IPS DF 6.9 (cell line): ENCODE results near the gene FNBP1.
A peak's percentile ranks its signal among the peaks of the same experiment; 100 is the strongest.

ENCODE experiments used
- DNase-seq: peaks from one replicate; pipeline ENCODE4 v3.0.0-alpha.2; 2013; ENCODE audit warnings: low read depth, low spot score
- H3K27ac ChIP-seq: one replicate; pipeline ENCODE4 v1.5.1; 2013; ENCODE audit warnings: low read length, control low read depth
- H3K27me3 ChIP-seq: 2 replicates; pipeline ENCODE4 v1.6.1; 2013; ENCODE audit warnings: mild to moderate bottlenecking, low read length; ENCODE audit not compliant: control insufficient read depth, insufficient read depth
- H3K36me3 ChIP-seq: 2 replicates; pipeline ENCODE4 v1.6.1; 2013; ENCODE audit warnings: low read length; ENCODE audit not compliant: control insufficient read depth, insufficient read depth
- H3K4me1 ChIP-seq: 2 replicates; pipeline ENCODE4 v1.6.1; 2013; ENCODE audit warnings: low read length; ENCODE audit not compliant: control insufficient read depth, insufficient read depth
- H3K4me3 ChIP-seq: 2 replicates; pipeline ENCODE4 v1.5.1; 2013; ENCODE audit warnings: mild to moderate bottlenecking, low read length
- H3K9me3 ChIP-seq: 2 replicates; pipeline ENCODE4 v1.6.1; 2013; ENCODE audit warnings: low read length, inconsistent platforms; ENCODE audit not compliant: control insufficient read depth, insufficient read depth
- WGBS: extraction: QIAGEN DNeasy Blood & Tissue Kit; methylation state at CpG from one replicate; pipeline ENCODE4 v1.1.7; 2013; ENCODE audit warnings: mixed read lengths, missing lambda C conversion rate; ENCODE audit not compliant: insufficient read length, insufficient coverage; 5-methylcytosine and 5-hydroxymethylcytosine counted together

FNBP1 gene

DNA sequence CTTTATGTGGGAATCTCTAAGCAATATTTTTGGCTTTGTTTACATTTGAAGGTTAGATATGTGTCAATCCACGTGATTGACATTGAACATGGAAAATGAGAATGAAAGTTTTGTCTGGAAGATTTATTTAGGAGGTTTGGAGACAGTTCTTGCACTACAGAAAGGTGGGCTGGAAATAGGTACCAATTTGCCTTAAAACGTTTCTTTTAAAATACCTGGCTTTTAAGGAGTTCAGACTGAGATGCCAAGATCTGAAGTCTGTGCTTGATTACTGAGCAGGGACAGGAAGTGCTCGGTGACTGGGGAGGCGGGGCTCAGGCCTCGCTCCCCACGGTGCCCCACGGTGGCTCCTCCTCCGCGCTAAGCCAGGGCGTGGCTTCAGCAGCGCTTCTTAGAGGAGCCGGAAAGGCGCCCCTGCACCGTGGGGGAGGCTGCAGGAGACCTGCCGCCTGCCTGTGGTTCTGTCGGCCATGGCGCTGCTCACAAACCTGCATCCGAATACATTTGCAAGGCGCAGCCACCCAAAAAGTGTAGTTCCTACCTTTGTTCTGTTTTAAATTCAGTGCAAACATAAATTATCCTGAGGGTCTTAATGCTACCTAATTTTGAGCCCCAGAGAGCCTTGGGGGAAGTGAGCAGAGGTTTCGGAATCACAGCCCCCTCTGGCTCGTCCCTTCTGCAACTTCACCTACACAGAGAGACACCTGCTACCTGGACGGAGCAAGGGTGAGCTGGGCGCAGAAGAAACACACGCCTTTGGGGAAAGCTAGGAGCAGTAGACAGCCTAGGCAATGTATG lies 158.6 kb downstream of the FNBP1 start:
- no CpG with 5 or more reads among the region's 24 CpGs for WGBS
- no peak overlapping the region for H3K4me3 ChIP-seq

GRCh38 chr9:129881547-129882324 lies 161.3 kb downstream of the FNBP1 start:
- peaks cover 8% of the 10 kb centered on the region for H3K4me1 ChIP-seq
- H3K4me3 ChIP-seq, result no peak overlapping the region
- no CpG with 5 or more reads among the region's 19 CpGs for WGBS

More for the DNA sequence above, 158.6 kb downstream of the FNBP1 start:
- Histone ChIP-seq H3K27ac (no peak overlapping the region), H3K36me3 (no peaks in the 10 kb centered on the region; the same call in 1 of the 2 replicates), H3K27me3 (no peaks in the 10 kb centered on the region), H3K9me3 (no peaks in the 10 kb centered on the region), H3K4me1 (peaks cover 8% of the 10 kb centered on the region)
- DNase-seq, result peak; percentile 87

GRCh38 chr9:129880654-129881546 lies 162.1 kb downstream of the FNBP1 start:
- Histone ChIP-seq H3K27me3 (no peaks in the 10 kb centered on the region), H3K4me3 (no peak overlapping the region), H3K4me1 (peaks cover 8% of the 10 kb centered on the region), H3K27ac (no peak overlapping the region), H3K36me3 (no peaks in the 10 kb centered on the region; the same call in 1 of the 2 replicates), H3K9me3 (no peaks in the 10 kb centered on the region)
- no peak for DNase-seq
- no CpG with 5 or more reads among the region's 28 CpGs for WGBS

More at GRCh38 chr9:129881547-129882324, 161.3 kb downstream of the FNBP1 start:
- Histone ChIP-seq H3K9me3 (no peaks in the 10 kb centered on the region), H3K27ac (no peak overlapping the region), H3K36me3 (no peaks in the 10 kb centered on the region; the same call in 1 of the 2 replicates), H3K27me3 (no peaks in the 10 kb centered on the region)
- no peak for DNase-seq

DNA sequence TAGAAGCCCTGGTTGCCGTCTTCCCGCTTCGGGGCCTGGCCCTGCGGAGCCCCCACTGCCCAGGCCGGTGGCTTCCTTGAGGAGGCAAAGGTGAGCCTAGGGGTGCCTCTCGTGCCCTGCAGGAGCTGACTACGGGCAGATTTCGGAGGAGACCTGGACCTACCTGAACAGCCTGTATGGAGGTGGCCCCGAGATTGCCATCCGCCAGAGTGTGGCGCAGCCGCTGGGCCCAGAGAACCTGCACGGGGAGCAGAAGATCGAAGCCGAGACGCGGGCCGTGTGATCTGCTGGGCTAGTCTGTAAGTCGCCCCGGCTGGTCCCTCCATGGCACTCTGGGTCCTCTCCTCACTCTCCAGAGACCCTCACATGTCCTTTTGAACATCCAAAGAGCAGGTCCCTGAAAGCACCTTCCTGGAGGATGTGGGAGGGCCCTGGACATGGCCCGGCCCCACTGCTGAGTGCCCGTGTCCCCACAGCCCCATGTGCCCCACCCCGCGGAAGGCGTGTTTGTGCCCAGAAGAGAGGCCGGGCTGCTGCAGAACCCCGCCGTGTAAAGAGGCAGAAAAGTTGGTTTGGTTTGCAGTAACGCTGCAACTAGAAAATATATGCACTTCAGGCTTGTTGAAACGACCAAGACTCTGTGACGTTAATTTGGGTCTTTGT lies 162.9 kb downstream of the FNBP1 start:
- Histone ChIP-seq H3K9me3 (no peaks in the 10 kb centered on the region), H3K27ac (no peak overlapping the region), H3K4me3 (no peak overlapping the region), H3K4me1 (peaks cover 4% of the 10 kb centered on the region), H3K27me3 (no peaks in the 10 kb centered on the region), H3K36me3 (no peaks in the 10 kb centered on the region; the same call in 1 of the 2 replicates)
- WGBS, result no CpG with 5 or more reads among the region's 31 CpGs
- no peak for DNase-seq

DNA sequence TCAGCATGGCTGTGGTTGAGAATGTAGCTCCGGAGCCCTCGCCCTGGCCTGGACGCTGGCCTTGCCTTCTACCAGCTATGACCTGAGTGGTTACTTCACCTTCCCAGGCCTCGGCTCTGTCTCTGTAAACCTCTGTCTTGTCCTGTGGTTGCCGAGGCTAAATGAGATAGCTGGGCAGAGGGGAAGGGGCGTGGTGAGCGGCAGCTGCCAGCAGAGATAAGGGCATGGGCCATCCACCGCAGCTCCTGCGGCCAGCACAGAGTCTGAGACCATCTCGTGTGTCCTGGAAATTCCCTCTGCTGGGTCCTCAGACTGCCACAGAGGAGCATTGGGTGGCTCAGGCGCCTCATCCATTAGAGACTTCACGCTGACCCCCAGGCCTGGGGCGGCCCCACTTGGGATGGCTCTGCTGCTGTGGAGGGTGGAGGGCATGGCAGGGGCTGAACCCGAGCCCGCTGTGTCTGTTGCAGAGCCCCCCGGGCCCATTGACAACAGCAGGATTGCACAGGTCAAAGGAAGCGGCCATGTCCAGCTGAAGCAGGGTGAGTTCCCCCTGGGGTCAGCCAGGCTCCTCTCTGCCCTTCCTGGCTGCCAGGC lies 163.8 kb downstream of the FNBP1 start:
- H3K4me3 ChIP-seq, result no peak overlapping the region
- H3K27ac ChIP-seq, result no peak overlapping the region
- no peaks in the 10 kb centered on the region for H3K27me3 ChIP-seq
- H3K9me3 ChIP-seq, result no peaks in the 10 kb centered on the region
- no peak for DNase-seq
- H3K4me1 ChIP-seq, result no peaks in the 10 kb centered on the region
- no peaks in the 10 kb centered on the region; the same call in 1 of the 2 replicates for H3K36me3 ChIP-seq
- WGBS, result no CpG with 5 or more reads among the region's 17 CpGs

- Histone ChIP-seq H3K27ac (no peak overlapping the region), H3K4me3 (no peak overlapping the region), H3K4me1 (no peaks in the 10 kb centered on the region), H3K27me3 (no peaks in the 10 kb centered on the region), H3K36me3 (no peaks in the 10 kb centered on the region; the same call in 1 of the 2 replicates), H3K9me3 (no peaks in the 10 kb centered on the region)
- no peak for DNase-seq
- no CpG with 5 or more reads among the region's 11 CpGs for WGBS
Observed at GRCh38 chr9:129878291-129878690, 164.7 kb downstream of the FNBP1 start.

- H3K36me3 ChIP-seq, result no peaks in the 10 kb centered on the region; the same call in 1 of the 2 replicates
- no CpG with 5 or more reads among the region's 7 CpGs for WGBS
- H3K27ac ChIP-seq, result no peak overlapping the region
- DNase-seq, result no peak
- no peaks in the 10 kb centered on the region for H3K9me3 ChIP-seq
- no peak overlapping the region for H3K4me3 ChIP-seq
- H3K27me3 ChIP-seq, result no peaks in the 10 kb centered on the region
- no peaks in the 10 kb centered on the region for H3K4me1 ChIP-seq
Observed at GRCh38 chr9:129876815-129877214, 166.2 kb downstream of the FNBP1 start.

- no peak for DNase-seq
- Histone ChIP-seq H3K4me3 (no peak overlapping the region), H3K27me3 (no peaks in the 10 kb centered on the region), H3K4me1 (no peaks in the 10 kb centered on the region), H3K9me3 (no peaks in the 10 kb centered on the region), H3K36me3 (no peaks in the 10 kb centered on the region), H3K27ac (no peak overlapping the region)
- no CpG with 5 or more reads among the region's 27 CpGs for WGBS
Observed at GRCh38 chr9:129875687-129876395, 167.1 kb downstream of the FNBP1 start.

DNA sequence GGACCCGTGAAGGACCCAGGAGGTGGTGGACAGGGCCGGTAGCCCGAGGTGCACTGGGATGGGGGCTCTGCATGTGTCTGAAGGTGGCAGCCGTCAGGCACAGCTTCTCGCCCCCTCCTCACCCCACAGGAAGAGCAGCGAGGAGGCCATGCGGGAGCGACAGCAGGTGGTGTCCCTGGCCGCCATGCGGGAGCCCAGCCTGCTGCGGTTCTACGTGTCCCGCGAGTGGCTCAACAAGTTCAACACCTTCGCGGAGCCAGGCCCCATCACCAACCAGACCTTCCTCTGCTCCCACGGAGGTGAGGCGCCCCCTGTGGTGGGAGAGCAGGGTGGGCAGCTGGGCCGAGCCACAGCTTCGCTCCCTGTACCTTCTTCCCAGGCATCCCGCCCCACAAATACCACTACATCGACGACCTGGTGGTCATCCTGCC lies 167.8 kb downstream of the FNBP1 start:
- no peaks in the 10 kb centered on the region for H3K36me3 ChIP-seq
- no CpG with 5 or more reads among the region's 23 CpGs for WGBS

More for the DNA sequence above, 167.8 kb downstream of the FNBP1 start:
- H3K9me3 ChIP-seq, result no peaks in the 10 kb centered on the region
- no peaks in the 10 kb centered on the region for H3K4me1 ChIP-seq
- H3K27me3 ChIP-seq, result no peaks in the 10 kb centered on the region
- no peak overlapping the region for H3K4me3 ChIP-seq
- H3K27ac ChIP-seq, result no peak overlapping the region
- DNase-seq, result no peak
